ENCODE data around the gene FCF1.

FCF1 gene

GRCh38 chr14:74763803-74764531, 51.0 kb downstream of the FCF1 start:
- DNase-seq (ENCODE audit: low read depth, low spot score): no peak

- DNase-seq (ENCODE audit: low read depth, low spot score): no peak
These were observed 52.8 kb downstream of the FCF1 start for GRCh38 chr14:74765721-74766120.

- DNase-seq (ENCODE audit: low read depth, low spot score): no peak
These were observed 58.5 kb downstream of the FCF1 start for GRCh38 chr14:74771399-74771798.

GRCh38 chr14:74784634-74785033, 71.7 kb downstream of the FCF1 start:
- no peak for DNase-seq (ENCODE audit: low read depth, low spot score)

GRCh38 chr14:74785056-74785613, 72.2 kb downstream of the FCF1 start:
- no peak for DNase-seq (ENCODE audit: low read depth, low spot score)

GRCh38 chr14:74786796-74787315, 73.9 kb downstream of the FCF1 start:
- DNase-seq (ENCODE audit: low read depth, low spot score): no peak

Measured in activated naive CD8-positive, alpha-beta T cell treated with anti-CD3 and anti-CD28 coated beads, Interleukin-2, amount 50 U/mL, for 16 hours (primary cell).